Inferior parietal cortex (tissue), 1 donor: ENCODE data around the gene EAPP.
"Not testable (repeated sequence)": the region's sequence is repeated elsewhere in the genome, so short reads cannot be mapped to it uniquely, and the experiment has no call there.

Experiments
- DNase-seq: peaks from one replicate; pipeline ENCODE4 v3.0.0-alpha.2; 2016; ENCODE audit errors: extremely low spot score

Gene EAPP

DNA sequence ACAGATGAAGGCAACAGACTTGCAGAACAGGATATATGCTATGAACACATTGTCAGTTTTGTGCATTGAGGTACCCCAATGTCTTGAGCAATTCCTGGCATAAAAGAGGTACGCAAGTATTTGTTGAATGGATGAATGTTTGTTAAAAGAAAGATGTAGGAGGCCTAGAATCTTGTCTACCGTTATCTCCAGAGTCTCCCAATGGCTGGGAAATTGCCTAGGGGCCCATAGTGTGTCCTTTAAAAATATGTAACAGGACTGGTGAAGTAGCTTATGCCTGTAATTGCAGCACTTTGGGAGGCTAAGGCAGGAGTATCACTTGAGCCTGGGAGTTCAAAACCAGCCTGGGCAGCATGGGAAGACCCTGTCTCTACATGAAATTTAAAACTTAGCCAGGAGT lies 57.0 kb downstream of the EAPP start:
- no peak for DNase-seq

DNA sequence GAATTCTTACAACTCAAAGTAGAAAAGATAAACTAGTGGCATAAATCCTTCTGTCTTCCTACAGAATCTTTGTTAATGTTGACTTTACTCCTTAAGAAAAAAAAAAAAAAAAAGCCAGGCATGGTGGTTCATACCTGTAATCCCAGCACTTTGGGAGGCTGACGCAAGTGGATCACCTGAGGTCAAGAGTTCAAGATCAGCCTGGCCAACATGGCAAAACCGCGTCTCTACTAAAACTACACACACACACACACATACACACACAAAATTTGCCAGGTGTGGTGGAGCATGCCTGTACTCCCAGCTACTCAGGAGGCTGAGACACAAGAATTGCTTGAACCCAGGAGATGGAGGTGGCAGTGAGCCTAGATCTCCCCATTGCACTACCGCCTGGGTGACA lies 59.8 kb downstream of the EAPP start:
- no peak for DNase-seq

DNA sequence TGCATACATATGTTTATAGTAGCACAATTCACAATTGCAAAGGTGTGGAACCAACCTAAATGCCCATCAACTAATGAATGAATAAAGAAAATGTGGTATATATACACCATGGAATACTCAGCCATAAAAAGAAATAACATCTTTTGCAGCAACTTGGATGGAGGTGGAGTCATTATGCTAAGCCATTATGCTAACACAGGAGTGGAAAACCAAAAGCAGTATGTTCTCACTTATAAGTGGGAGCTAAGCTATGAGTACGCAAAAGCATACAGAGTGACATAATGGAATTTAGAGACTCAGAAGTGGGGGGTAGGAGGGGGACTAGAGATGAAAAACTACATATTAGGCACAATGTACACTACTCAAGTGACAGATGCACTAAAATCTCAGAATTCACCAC lies 61.2 kb downstream of the EAPP start:
- DNase-seq, result no peak

DNA sequence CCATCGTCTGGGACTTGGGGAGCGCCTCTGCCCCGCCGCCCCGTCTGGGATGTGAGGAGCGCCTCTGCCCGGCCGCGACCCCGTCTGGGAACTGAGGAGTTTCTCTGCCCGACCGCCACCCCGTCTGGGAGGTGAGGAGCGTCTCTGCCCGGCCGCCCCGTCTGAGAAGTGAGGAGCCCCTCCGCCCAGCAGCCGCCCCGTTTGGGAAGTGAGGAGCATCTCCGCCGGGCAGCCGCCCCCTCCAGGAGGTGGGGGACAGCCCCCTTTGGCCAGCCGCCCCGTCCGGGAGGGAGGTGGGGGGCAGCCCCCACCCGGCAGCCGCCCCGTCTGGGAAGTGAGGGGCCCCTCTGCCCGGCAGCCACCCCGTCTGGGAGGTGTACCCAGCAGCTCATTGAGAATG lies 63.5 kb downstream of the EAPP start:
- not testable (repeated sequence) for DNase-seq

DNA sequence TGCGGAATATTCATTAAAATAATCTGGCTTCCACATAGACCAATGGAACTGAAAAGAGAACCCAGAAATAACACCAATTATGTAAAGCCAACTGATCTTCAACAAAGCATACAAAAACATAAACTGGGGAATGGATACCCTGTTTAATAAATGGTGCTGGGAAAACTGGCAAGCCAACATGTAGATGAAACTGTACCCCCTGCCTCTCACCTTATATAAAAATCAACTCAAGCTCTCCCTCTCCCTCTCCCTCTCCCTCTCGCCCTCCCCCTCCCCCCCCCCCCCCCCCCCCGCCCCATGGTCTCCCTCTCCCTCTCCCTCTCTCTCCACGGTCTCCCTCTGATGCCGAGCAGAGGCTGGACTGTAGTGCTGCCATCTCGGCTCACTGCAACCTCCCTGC lies 64.3 kb downstream of the EAPP start:
- no peak for DNase-seq

DNA sequence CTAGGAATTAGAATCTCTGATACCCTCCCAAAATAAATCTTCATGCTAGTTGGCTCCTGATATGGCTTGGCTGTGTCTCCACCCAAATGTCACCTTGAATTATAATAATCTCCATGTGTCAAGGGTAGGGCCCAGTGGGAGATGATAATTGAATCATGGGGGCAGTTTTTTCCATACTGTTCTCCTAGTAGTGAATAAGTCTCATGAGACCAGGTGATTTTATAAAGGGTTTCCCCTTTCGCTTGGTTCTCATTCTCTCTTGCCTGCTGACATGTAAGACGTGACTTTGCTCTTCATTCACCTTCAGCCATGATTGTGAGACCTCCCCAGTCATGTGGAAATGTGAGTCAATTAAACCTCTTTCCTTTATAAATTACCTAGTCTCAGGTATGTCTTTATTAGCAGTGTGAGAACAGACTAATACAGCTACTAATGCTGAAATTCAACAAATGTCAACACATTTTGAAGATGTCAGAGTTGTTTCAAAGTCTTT lies 65.3 kb downstream of the EAPP start:
- no peak for DNase-seq

DNA sequence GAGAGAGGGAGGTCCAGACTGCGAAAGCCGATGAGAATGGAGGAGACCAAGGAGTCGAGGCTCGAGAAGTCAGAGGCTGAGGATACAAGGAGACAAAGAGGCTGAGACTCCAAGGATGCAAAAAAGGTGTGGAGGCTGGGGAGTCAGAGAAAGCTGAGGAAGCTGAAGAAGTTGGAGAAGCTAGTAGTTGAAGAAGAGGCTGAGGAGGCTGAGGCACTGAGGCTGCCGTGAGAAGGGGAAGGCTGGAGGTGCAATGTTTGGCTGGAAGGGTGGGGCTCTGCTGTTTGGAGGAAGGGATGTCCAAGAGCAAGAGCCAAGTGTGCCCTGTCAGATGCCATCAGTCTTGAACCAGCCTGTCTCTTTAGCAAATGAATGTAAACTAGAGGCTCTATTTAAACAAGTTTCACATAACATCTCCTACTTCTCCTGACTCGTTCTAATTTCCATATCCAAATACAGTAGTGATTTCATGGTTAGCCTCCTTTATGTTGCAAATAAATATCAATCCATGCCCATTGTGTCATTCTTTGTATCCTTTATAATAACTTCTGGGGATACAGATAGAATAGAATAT lies 66.7 kb downstream of the EAPP start:
- no peak for DNase-seq

DNA sequence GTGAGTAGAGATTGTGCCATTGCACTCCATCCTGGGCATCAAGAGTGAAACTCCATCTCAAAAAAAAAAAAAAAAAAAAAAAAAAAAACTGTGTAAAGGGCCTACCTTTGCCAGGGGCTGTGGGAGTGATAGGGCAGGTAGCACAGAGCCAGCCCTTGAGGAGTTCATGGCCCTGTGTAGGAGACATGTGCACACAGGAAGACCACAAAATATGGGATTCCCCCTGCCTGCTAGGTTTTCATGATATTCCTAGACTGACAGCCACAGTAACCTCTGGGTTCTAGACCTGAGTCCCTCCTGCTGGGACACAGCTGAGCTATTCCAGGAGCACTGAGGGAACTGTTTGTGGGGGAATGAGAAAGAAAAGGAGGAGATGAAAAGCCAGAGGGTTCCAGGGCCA lies 69.2 kb downstream of the EAPP start:
- no peak for DNase-seq

DNA sequence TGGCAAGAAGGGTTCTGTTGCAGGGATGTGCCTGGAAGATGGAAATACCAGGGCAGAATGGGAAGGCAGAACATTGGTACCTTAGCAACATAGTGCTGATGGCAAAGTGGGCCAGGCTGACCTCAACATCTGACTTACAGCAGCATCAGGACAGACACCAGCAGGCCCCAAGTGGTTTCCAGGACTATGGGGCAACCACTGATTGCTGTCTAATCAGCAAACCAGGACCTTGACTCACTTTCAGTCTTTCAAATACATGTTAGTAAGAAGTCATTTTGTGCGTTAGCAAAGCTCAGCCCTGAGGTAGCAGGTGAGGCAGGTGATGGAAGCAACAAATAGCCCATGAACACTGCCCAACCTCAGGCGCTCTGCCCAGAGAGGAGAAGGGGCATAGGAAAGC lies 72.8 kb downstream of the EAPP start:
- DNase-seq, result no peak
